ENCODE data around the gene CFAP68. TPM values are rescaled to one million over a fixed set of nuclear protein-coding genes. Genes with fewer than 3 reads are reported as not detected.

The CFAP68 gene
- total and polyA plus RNA-seq, 2 of the 13 experiments (the other 11 are each of a cell fraction or from before 2014, with no cell fraction given), result 22.2 to 25.6 TPM

DNA sequence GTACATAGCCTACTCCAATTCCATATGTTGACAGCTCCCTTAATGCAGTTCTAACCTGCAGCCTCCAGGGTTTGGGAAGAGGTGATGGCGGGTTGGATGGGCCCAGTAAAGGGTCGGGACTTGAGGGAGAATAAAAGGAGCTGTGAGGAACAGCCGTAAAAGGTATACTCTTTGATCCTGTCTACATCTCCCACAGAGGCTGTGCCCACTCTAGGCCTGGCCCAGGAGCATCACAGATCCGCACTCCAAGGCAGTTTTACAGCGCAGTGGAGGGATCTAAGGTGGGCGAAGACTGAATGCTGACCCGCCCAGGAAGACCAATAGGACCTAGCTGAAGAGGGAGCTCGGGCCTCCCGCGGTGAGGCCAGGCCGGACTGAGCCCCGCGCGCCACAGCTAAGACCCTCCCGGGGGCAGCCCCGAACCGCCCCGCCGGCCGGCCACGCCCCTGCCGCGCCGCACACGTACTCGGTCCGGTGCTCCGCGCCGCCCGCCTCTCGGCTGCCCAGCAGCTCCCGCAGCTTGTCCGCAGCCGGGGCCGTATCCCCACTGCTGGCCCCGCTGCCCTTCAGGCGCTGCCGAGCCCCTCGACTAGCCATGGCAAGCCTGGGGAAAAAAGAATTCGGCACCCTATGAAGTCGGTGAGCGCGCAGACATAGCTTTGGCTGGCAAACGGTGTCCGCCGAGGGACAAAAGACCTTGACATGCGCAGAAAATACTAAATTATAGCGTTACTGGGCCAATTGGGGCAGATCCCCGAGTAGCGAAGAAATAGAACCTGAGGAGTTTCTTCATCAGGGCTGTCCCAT lies 8.3 kb upstream of the CFAP68 start, which contains the start of gene ALG9 (continued):
- no peak for TF ChIP-seq ZNF7 (CRISPR knock-in tag; IDR thresholded peaks at IDR 0.05)
- peak; percentile 86 for TF ChIP-seq GATAD1 (CRISPR knock-in tag; IDR thresholded peaks at IDR 0.05)
- TF ChIP-seq ZNF775 (CRISPR knock-in tag; IDR thresholded peaks at IDR 0.05; ENCODE audit: borderline replicate concordance), result no peak; the same call in 1 of the 2 replicates
- TF ChIP-seq SETDB1 (CRISPR knock-in tag; IDR thresholded peaks at IDR 0.05; ENCODE audit: borderline replicate concordance), result no peak
- no peak for TF ChIP-seq TBL1XR1 (IDR thresholded peaks at IDR 0.05; ENCODE audit: borderline replicate concordance, low read length, partially characterized antibody)
- no peak for TF ChIP-seq JUNB (CRISPR knock-in tag; IDR thresholded peaks at IDR 0.05; ENCODE audit: borderline replicate concordance)
- TF ChIP-seq, protein P1, sequence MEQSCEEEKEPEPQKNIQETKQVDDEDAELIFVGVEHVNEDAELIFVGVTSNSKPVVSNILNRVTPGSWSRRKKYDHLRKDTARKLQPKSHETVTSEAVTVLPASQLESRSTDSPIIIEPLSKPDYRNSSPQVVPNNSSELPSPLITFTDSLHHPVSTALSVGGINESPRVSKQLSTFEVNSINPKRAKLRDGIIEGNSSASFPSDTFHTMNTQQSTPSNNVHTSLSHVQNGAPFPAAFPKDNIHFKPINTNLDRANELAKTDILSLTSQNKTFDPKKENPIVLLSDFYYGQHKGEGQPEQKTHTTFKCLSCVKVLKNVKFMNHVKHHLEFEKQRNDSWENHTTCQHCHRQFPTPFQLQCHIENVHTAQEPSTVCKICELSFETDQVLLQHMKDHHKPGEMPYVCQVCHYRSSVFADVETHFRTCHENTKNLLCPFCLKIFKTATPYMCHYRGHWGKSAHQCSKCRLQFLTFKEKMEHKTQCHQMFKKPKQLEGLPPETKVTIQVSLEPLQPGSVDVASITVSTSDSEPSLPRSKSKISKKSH (CRISPR knock-in tag; IDR thresholded peaks at IDR 0.05; ENCODE audit: borderline replicate concordance), result no peak
- no peak for TF ChIP-seq NFE2L1 (CRISPR knock-in tag; IDR thresholded peaks at IDR 0.05; ENCODE audit: borderline replicate concordance)
- TF ChIP-seq TCF7 (IDR thresholded peaks at IDR 0.05; ENCODE audit: low read depth), result peak; percentile 62; the same call in 1 of the 2 replicates
- TF ChIP-seq ZNF451 (CRISPR knock-in tag; IDR thresholded peaks at IDR 0.05), result peak; percentile 71
- TF ChIP-seq, protein P2, sequence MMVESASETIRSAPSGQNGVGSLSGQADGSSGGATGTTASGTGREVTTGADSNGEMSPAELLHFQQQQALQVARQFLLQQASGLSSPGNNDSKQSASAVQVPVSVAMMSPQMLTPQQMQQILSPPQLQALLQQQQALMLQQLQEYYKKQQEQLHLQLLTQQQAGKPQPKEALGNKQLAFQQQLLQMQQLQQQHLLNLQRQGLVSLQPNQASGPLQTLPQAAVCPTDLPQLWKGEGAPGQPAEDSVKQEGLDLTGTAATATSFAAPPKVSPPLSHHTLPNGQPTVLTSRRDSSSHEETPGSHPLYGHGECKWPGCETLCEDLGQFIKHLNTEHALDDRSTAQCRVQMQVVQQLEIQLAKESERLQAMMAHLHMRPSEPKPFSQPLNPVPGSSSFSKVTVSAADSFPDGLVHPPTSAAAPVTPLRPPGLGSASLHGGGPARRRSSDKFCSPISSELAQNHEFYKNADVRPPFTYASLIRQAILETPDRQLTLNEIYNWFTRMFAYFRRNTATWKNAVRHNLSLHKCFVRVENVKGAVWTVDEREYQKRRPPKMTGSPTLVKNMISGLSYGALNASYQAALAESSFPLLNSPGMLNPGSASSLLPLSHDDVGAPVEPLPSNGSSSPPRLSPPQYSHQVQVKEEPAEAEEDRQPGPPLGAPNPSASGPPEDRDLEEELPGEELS (CRISPR knock-in tag; IDR thresholded peaks at IDR 0.05), result no peak
- peak; percentile 52; the same call in 1 of the 2 replicates for TF ChIP-seq ZNF777 (CRISPR knock-in tag; IDR thresholded peaks at IDR 0.05)
- peak; percentile 16; the same call in 1 of the 2 replicates for TF ChIP-seq ZSCAN25 (CRISPR knock-in tag; IDR thresholded peaks at IDR 0.05)
- no peak for TF ChIP-seq PCBP2 (optimal IDR thresholded peaks at IDR 0.05; ENCODE audit: low read depth, low read length, poor library complexity, severe bottlenecking)
- TF ChIP-seq SOX13 (IDR thresholded peaks at IDR 0.05), result no peak
- peak in 1 of 2 experiments; percentile 39; a peak in 1 of 4 replicates for TF ChIP-seq SOX13 (CRISPR knock-in tag; conservative IDR thresholded peaks at IDR 0.05 in 1 of 2, IDR thresholded peaks at IDR 0.05 in 1 of 2)
- no peak for TF ChIP-seq RBAK (CRISPR knock-in tag; IDR thresholded peaks at IDR 0.05)
- TF ChIP-seq, protein P3, sequence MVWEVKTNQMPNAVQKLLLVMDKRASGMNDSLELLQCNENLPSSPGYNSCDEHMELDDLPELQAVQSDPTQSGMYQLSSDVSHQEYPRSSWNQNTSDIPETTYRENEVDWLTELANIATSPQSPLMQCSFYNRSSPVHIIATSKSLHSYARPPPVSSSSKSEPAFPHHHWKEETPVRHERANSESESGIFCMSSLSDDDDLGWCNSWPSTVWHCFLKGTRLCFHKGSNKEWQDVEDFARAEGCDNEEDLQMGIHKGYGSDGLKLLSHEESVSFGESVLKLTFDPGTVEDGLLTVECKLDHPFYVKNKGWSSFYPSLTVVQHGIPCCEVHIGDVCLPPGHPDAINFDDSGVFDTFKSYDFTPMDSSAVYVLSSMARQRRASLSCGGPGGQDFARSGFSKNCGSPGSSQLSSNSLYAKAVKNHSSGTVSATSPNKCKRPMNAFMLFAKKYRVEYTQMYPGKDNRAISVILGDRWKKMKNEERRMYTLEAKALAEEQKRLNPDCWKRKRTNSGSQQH (CRISPR knock-in tag; IDR thresholded peaks at IDR 0.05; ENCODE audit: low read depth), result no peak
- TF ChIP-seq ZBTB7A (CRISPR knock-in tag; IDR thresholded peaks at IDR 0.05), result peak; percentile 64; the same call in 1 of the 2 replicates
- TF ChIP-seq ZNF10 (CRISPR knock-in tag; IDR thresholded peaks at IDR 0.05; ENCODE audit: borderline replicate concordance, low read depth), result no peak
- TF ChIP-seq, protein P4, sequence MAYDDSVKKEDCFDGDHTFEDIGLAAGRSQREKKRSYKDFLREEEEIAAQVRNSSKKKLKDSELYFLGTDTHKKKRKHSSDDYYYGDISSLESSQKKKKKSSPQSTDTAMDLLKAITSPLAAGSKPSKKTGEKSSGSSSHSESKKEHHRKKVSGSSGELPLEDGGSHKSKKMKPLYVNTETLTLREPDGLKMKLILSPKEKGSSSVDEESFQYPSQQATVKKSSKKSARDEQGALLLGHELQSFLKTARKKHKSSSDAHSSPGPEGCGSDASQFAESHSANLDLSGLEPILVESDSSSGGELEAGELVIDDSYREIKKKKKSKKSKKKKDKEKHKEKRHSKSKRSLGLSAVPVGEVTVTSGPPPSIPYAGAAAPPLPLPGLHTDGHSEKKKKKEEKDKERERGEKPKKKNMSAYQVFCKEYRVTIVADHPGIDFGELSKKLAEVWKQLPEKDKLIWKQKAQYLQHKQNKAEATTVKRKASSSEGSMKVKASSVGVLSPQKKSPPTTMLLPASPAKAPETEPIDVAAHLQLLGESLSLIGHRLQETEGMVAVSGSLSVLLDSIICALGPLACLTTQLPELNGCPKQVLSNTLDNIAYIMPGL (CRISPR knock-in tag; IDR thresholded peaks at IDR 0.05; ENCODE audit: borderline replicate concordance in 1 of 2, low read depth in 1 of 2), result peak; percentile 79 to 83; a peak in 3 of 4 replicates
- peak; percentile 24; the same call in 1 of the 2 replicates for TF ChIP-seq GZF1 (CRISPR knock-in tag; IDR thresholded peaks at IDR 0.05)
